NCI-H2196 (cell line): ENCODE data around the gene FOXD1.
"Not testable (repeated sequence)": the region's sequence is repeated elsewhere in the genome, so short reads cannot be mapped to it uniquely, and the experiment has no call there.

Experiments used
- DNase-seq: peaks from one replicate; lab custom pipeline; 2025; ENCODE audit not compliant: unreplicated experiment; lab: John Stamatoyannopoulos, UW

FOXD1 gene

DNA sequence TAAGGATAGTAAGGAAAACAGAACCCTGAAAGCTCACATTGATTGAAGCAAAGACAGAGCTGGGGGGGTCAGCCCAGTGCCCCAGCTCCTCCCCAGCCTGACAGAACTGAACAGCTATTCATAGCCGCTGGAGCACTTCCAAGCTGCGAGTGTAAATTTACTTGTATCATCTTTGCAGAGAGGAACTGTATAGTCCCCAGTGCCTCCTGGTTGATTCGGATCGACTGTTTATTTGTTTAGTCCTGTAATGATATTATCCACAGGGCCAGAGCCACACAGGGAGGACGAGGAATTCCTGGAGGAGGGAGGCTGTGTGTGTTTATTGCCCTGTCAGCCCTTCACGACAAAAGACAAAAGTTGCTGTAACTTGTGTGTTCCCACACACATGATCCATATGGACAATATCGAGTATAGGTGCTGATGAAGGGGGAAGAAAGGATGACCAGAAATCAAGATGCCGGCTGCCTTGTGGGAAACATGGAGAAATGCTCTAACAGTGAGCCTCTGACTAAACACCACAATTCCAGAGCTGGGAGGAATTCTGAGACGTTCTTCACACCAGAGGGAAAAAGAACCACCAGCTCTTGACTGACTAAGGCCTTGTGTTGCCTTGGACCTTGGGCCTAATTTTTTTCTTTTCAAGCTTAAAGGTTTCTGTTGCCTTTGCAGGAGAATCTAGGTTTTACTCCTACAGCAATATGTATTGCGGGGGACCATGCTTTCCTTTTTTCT lies 31.1 kb downstream of the FOXD1 start:
- DNase-seq: peak; percentile 30

DNA sequence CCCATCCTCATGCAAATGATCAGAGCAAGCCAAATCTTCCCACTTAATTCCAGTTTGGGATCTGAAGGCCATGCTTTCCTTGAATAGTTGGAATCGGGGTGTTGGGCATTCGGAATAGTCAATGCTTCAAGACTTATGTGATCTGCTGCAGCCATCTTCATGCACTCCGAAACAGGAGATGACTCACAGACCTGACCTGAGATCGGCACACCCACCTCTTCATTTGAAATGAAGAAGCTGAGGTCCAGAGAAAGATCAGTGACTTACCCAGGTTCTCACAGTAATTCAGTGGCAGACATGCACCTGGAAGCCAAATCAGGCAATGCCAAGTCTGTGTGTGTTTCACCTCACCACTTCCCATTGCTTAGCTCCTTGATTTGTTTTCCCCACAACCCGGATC lies 33.0 kb downstream of the FOXD1 start:
- DNase-seq: no peak

GRCh38 chr5:73415171-73415570 lies 33.4 kb downstream of the FOXD1 start:
- no peak for DNase-seq

DNA sequence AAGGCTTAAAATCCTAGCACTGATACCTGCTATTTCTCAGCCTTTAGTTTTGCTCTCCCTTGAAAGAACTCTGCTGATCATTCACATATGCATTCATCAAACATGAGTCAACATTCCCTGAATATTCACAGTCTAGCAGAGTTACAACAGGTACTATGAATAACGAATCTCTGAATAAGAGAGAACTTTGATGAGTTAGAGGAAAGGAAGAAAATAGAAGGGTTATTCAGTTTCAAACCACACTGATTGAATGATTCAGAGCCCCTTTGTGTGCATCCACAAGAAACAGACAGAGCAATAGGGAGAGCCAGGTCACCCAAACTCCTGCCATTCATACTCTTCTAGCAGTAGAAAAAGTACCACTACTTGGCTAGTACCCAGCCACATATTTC lies 36.0 kb downstream of the FOXD1 start:
- no peak for DNase-seq

- no peak for DNase-seq
These were observed 36.5 kb downstream of the FOXD1 start for GRCh38 chr5:73411936-73412596.

GRCh38 chr5:73409927-73410326 lies 38.6 kb downstream of the FOXD1 start:
- DNase-seq: not testable (repeated sequence)

GRCh38 chr5:73405691-73406090 lies 42.9 kb downstream of the FOXD1 start:
- DNase-seq: no peak

GRCh38 chr5:73399775-73400174 lies 48.8 kb downstream of the FOXD1 start:
- DNase-seq: no peak
